ENCODE measurements around the gene IFFO2.
"Not testable (repeated sequence)": the region's sequence is repeated elsewhere in the genome, so short reads cannot be mapped to it uniquely, and the experiment has no call there.

IFFO2 gene

GRCh38 chr1:18917071-18917799, 39.2 kb downstream of the IFFO2 start:
- no peak for DNase-seq

- DNase-seq = no peak
Measured at GRCh38 chr1:18915341-18915740, 41.1 kb downstream of the IFFO2 start.

- DNase-seq = peak; percentile 89
Measured at GRCh38 chr1:18913065-18913835, 43.2 kb downstream of the IFFO2 start.

- no peak for DNase-seq
Measured at GRCh38 chr1:18912550-18912949, 43.9 kb downstream of the IFFO2 start.

- no peak for DNase-seq
Measured at GRCh38 chr1:18908911-18909771, 47.3 kb downstream of the IFFO2 start.

- no peak for DNase-seq
Measured at GRCh38 chr1:18907917-18908845, 48.3 kb downstream of the IFFO2 start.

GRCh38 chr1:18907021-18907916, 49.2 kb downstream of the IFFO2 start:
- DNase-seq = peak; percentile 53

GRCh38 chr1:18903291-18903756, 53.2 kb downstream of the IFFO2 start:
- no peak for DNase-seq

- DNase-seq = peak; percentile 95
Measured at GRCh38 chr1:18902523-18903290, 53.8 kb downstream of the IFFO2 start, which contains the start of gene ALDH4A1. Gene ALDH4A1 (minus strand): TSS chr1:18902555. CDS start chr1:18902523, 32 bp downstream.

GRCh38 chr1:18901952-18902522, 54.4 kb downstream of the IFFO2 start:
- no peak for DNase-seq

GRCh38 chr1:18901147-18901951, 55.1 kb downstream of the IFFO2 start:
- DNase-seq = no peak

GRCh38 chr1:18900303-18900841, 56.1 kb downstream of the IFFO2 start:
- DNase-seq = no peak

GRCh38 chr1:18899363-18900049, 57.0 kb downstream of the IFFO2 start:
- no peak for DNase-seq

GRCh38 chr1:18898567-18898966, 57.9 kb downstream of the IFFO2 start:
- DNase-seq = no peak

- no peak for DNase-seq
Measured at GRCh38 chr1:18895317-18895716, 61.2 kb downstream of the IFFO2 start.

- DNase-seq = no peak
Measured at GRCh38 chr1:18893120-18893519, 63.4 kb downstream of the IFFO2 start.

GRCh38 chr1:18891858-18892257, 64.6 kb downstream of the IFFO2 start:
- DNase-seq = not testable (repeated sequence)

GRCh38 chr1:18891426-18891780, 65.1 kb downstream of the IFFO2 start:
- no peak for DNase-seq

Measured in kidney glomerular epithelial cell (primary cell).